Fibroblast of lung (primary cell): Measurements from ENCODE around the gene MAB21L2.

Source experiments
- CTCF ChIP-seq, 2 donors: IDR thresholded peaks in 1 of 2; conservative IDR thresholded peaks in 1 of 2; 1 replicate in 1 of 2; 2 replicates in 1 of 2; pipeline ENCODE4 v1.5.1; 2011 to 2012; ENCODE audit warnings: low read length in 2 of 2, control low read depth in 1 of 2, inconsistent platforms in 1 of 2, low read depth in 1 of 2, mild to moderate bottlenecking in 1 of 2
- EZH2 ChIP-seq: IDR thresholded peaks from 2 replicates; pipeline ENCODE4 v1.5.1; 2012; ENCODE audit warnings: low read length, control low read depth, mild to moderate bottlenecking; ENCODE audit errors: missing control alignments

GRCh38 chr4:150543042-150543441 is 38.9 kb upstream of the MAB21L2 start:
- TF ChIP-seq CTCF (conservative IDR thresholded peaks at IDR 0.05 in 1 of 2, IDR thresholded peaks at IDR 0.05 in 1 of 2; ENCODE audit: low read depth in 1 of 2, low read length in 2 of 2) (no peak), EZH2 (no peak)
